WTC11 (cell line): ENCODE measurements around the gene MACF1. TPM values are rescaled to one million over a fixed set of nuclear protein-coding genes. Genes with fewer than 3 reads are reported as not detected.
A peak's percentile ranks its signal among the peaks of the same experiment; 100 is the strongest.

Experiments
- ATAC-seq: fragments of 200-7000 bp; cut with Tn5 transposase; 2 replicates; pipeline ENCODE4 v1.10.0; 2021; ENCODE audit warnings: mild to moderate bottlenecking, moderate library complexity
- CTCF ChIA-PET: fragments of 300-600 bp; sonication (Branson Sonifier 250); formaldehyde crosslinking; loops from one replicate; lab custom pipeline; 2021; ENCODE audit warnings: antibody characterized with exemption; lab: Charles Lee
- POLR2A ChIA-PET: fragments of 350-600 bp; sonication (Branson Sonifier 250); formaldehyde crosslinking; loops from one replicate; lab custom pipeline; 2021; ENCODE audit warnings: antibody characterized with exemption; lab: Charles Lee
- DNase-seq: peaks from one replicate; pipeline ENCODE4 v3.0.0; 2021; ENCODE audit warnings: low spot score
- H3K27ac Mint-ChIP-seq: 2 replicates; pipeline ENCODE4 v1.8.0; 2021; ENCODE audit warnings: mixed read lengths
- H3K27me3 Mint-ChIP-seq: 2 replicates; pipeline ENCODE4 v1.8.0; 2021; ENCODE audit warnings: low read depth, mild to moderate bottlenecking, moderate library complexity, mixed read lengths
- H3K36me3 Mint-ChIP-seq: 2 replicates; pipeline ENCODE4 v1.8.0; 2021; ENCODE audit warnings: mixed read lengths
- H3K4me1 Mint-ChIP-seq: 2 replicates; pipeline ENCODE4 v1.8.0; 2022; ENCODE audit warnings: mixed read lengths
- H3K4me3 Mint-ChIP-seq: 2 replicates; pipeline ENCODE4 v1.8.0; 2021; ENCODE audit warnings: mild to moderate bottlenecking, moderate library complexity, mixed read lengths
- H3K9me3 Mint-ChIP-seq: 2 replicates; pipeline ENCODE4 v1.8.0; 2021; ENCODE audit warnings: mixed read lengths
- CREM ChIP-seq: sonication (generic); formaldehyde crosslinking; IDR thresholded peaks from 2 replicates; pipeline ENCODE4 v1.8.1; 2022; ENCODE audit warnings: mild to moderate bottlenecking, missing genetic modification reagents, moderate library complexity
- CTCF ChIP-seq: fragments of 200-600 bp; IDR thresholded peaks from 2 replicates; pipeline ENCODE4 v1.8.0; 2022; ENCODE audit warnings: antibody characterized with exemption
- TCF7 ChIP-seq: sonication (generic); formaldehyde crosslinking; IDR thresholded peaks from 2 replicates; pipeline ENCODE4 v1.8.0; 2022; ENCODE audit warnings: mild to moderate bottlenecking, low read depth, missing genetic modification reagents, moderate library complexity
- ZMAT4 ChIP-seq: fragments of 250-450 bp; sonication (Bioruptor Pico); IDR thresholded peaks from 2 replicates; pipeline ENCODE4 v1.9.0; 2021; ENCODE audit warnings: mild to moderate bottlenecking
- ZNF281 ChIP-seq: sonication (generic); formaldehyde crosslinking; IDR thresholded peaks from 2 replicates; pipeline ENCODE4 v1.8.0; 2023; ENCODE audit warnings: mild to moderate bottlenecking, missing genetic modification reagents
- ZNF425 ChIP-seq: fragments of 250-450 bp; sonication (Bioruptor Pico); conservative IDR thresholded peaks from 2 replicates; pipeline ENCODE4 v1.9.0; 2021; ENCODE audit warnings: mild to moderate bottlenecking
- total RNA-seq: library from RNA; stranded (reverse); gene quantifications from 3 replicates; pipeline ENCODE4 v1.2.3, GENCODE V29; 2021
- TF ChIP-seq, protein P1 (sequence below): sonication (generic); formaldehyde crosslinking; IDR thresholded peaks from 2 replicates; pipeline ENCODE4 v1.8.0; 2023; ENCODE audit warnings: missing genetic modification reagents, mild to moderate bottlenecking, borderline replicate concordance
- TF ChIP-seq, protein P2 (sequence below): sonication (generic); formaldehyde crosslinking; conservative IDR thresholded peaks from 2 replicates; pipeline ENCODE4 v1.8.1; 2022; ENCODE audit warnings: mild to moderate bottlenecking, missing genetic modification reagents
- TF ChIP-seq, protein P3 (sequence below): sonication (generic); formaldehyde crosslinking; IDR thresholded peaks from 2 replicates; pipeline ENCODE4 v1.8.1; 2023; ENCODE audit warnings: mild to moderate bottlenecking, missing genetic modification reagents, moderate library complexity
- TF ChIP-seq, protein P4 (sequence below): fragments of 250-450 bp; sonication (Bioruptor Pico); IDR thresholded peaks from 2 replicates; pipeline ENCODE4 v1.8.0; 2021; ENCODE audit warnings: mild to moderate bottlenecking

The MACF1 gene
- total RNA-seq, 1 experiment from 2014 or later = 327 TPM

DNA sequence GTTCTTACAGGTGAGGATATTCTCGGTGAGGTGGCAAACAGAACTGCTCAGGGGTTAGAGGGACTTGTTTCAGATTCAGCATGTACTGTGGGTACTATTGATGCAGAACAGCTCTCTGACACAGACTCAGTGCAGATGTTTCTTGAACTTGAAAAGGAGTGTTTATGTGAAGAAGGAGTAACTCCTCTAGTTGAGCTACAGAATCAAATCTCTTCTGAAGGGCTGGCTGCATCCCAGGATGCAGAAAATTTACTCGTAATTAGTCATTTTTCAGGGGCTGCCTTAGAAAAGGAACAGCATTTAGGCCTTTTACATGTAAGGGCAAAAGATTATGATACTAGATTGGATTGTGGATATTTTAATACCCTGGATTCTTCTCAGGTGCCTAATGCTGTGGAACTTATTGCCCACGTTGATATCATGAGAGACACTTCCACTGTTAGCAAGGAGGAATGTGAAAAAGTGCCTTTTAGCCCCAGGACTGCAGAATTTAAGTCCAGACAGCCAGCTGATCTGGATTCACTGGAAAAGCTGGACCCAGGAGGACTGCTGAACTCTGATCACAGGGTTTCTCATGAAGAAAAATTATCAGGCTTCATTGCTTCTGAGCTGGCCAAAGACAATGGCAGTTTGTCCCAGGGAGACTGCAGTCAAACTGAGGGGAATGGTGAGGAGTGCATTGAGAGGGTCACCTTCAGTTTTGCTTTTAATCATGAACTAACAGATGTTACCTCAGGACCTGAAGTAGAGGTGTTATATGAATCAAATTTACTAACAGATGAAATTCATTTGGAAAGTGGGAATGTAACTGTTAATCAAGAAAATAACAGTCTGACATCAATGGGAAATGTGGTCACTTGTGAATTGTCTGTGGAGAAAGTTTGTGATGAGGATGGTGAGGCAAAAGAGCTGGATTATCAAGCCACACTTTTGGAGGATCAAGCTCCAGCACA is 207.3 kb downstream of the MACF1 start:
- H3K27me3 Mint-ChIP-seq = no peaks in the 10 kb centered on the region; the same call in 1 of the 2 replicates
- peaks cover 66% of the 10 kb centered on the region for H3K4me1 Mint-ChIP-seq
- TF ChIP-seq ZNF281 (no peak), CTCF (no peak), TCF7 (CRISPR knock-in tag) (no peak), ZMAT4 (no peak), ZNF425 (CRISPR knock-in tag) (no peak), CREM (CRISPR knock-in tag) (no peak)
- TF ChIP-seq, protein P1, sequence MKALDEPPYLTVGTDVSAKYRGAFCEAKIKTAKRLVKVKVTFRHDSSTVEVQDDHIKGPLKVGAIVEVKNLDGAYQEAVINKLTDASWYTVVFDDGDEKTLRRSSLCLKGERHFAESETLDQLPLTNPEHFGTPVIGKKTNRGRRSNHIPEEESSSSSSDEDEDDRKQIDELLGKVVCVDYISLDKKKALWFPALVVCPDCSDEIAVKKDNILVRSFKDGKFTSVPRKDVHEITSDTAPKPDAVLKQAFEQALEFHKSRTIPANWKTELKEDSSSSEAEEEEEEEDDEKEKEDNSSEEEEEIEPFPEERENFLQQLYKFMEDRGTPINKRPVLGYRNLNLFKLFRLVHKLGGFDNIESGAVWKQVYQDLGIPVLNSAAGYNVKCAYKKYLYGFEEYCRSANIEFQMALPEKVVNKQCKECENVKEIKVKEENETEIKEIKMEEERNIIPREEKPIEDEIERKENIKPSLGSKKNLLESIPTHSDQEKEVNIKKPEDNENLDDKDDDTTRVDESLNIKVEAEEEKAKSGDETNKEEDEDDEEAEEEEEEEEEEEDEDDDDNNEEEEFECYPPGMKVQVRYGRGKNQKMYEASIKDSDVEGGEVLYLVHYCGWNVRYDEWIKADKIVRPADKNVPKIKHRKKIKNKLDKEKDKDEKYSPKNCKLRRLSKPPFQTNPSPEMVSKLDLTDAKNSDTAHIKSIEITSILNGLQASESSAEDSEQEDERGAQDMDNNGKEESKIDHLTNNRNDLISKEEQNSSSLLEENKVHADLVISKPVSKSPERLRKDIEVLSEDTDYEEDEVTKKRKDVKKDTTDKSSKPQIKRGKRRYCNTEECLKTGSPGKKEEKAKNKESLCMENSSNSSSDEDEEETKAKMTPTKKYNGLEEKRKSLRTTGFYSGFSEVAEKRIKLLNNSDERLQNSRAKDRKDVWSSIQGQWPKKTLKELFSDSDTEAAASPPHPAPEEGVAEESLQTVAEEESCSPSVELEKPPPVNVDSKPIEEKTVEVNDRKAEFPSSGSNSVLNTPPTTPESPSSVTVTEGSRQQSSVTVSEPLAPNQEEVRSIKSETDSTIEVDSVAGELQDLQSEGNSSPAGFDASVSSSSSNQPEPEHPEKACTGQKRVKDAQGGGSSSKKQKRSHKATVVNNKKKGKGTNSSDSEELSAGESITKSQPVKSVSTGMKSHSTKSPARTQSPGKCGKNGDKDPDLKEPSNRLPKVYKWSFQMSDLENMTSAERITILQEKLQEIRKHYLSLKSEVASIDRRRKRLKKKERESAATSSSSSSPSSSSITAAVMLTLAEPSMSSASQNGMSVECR (CRISPR knock-in tag) = no peak
- TF ChIP-seq, protein P2, sequence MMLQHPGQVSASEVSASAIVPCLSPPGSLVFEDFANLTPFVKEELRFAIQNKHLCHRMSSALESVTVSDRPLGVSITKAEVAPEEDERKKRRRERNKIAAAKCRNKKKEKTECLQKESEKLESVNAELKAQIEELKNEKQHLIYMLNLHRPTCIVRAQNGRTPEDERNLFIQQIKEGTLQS (CRISPR knock-in tag) = no peak
- TF ChIP-seq, protein P3, sequence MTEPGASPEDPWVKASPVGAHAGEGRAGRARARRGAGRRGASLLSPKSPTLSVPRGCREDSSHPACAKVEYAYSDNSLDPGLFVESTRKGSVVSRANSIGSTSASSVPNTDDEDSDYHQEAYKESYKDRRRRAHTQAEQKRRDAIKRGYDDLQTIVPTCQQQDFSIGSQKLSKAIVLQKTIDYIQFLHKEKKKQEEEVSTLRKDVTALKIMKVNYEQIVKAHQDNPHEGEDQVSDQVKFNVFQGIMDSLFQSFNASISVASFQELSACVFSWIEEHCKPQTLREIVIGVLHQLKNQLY (CRISPR knock-in tag) = no peak
- TF ChIP-seq, protein P4, sequence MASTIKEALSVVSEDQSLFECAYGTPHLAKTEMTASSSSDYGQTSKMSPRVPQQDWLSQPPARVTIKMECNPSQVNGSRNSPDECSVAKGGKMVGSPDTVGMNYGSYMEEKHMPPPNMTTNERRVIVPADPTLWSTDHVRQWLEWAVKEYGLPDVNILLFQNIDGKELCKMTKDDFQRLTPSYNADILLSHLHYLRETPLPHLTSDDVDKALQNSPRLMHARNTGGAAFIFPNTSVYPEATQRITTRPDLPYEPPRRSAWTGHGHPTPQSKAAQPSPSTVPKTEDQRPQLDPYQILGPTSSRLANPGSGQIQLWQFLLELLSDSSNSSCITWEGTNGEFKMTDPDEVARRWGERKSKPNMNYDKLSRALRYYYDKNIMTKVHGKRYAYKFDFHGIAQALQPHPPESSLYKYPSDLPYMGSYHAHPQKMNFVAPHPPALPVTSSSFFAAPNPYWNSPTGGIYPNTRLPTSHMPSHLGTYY (CRISPR knock-in tag) = no peak
- ChIA-PET POLR2A (interaction anchor here (0.7 to 1.3 kb wide), 2 partner anchors 20 to 521 kb away, joined by 3 read pairs; no protein-coding TSS in a partner anchor), CTCF (interaction anchor here (0.6 to 5.6 kb wide), 28 partner anchors 7 to 338 kb away, joined by 3 to 45 read pairs (median 6); no protein-coding TSS in a partner anchor)
- H3K27ac Mint-ChIP-seq = no peak overlapping the region
- H3K4me3 Mint-ChIP-seq = peak overlapping the region; percentile 60
- DNase-seq (no peak), ATAC-seq (no peak)
- peaks cover 23% of the 10 kb centered on the region for H3K9me3 Mint-ChIP-seq
- H3K36me3 Mint-ChIP-seq = peaks cover 49% of the 10 kb centered on the region
